Colonic mucosa (tissue), 4 donors: ENCODE data around the gene SYNDIG1. TPM values are rescaled to one million over a fixed set of nuclear protein-coding genes. Genes with fewer than 3 reads are reported as not detected.

Source experiments
- DNase-seq: peaks from one replicate; pipeline ENCODE4 v3.0.0-alpha.2; 2020
- H3K27ac ChIP-seq: fragments of 200-600 bp; one replicate; pipeline ENCODE4 v1.8.0; 2021
- H3K27me3 ChIP-seq: fragments of 200-600 bp; one replicate; pipeline ENCODE4 v1.8.0; 2021
- H3K36me3 ChIP-seq: fragments of 200-600 bp; one replicate; pipeline ENCODE4 v1.8.0; 2021
- H3K4me1 ChIP-seq: fragments of 200-600 bp; one replicate; pipeline ENCODE4 v1.8.0; 2021; ENCODE audit warnings: mild to moderate bottlenecking
- H3K4me3 ChIP-seq: fragments of 200-600 bp; one replicate; pipeline ENCODE4 v1.8.0; 2021
- H3K9ac ChIP-seq, 2 donors: one replicate each; pipeline ENCODE4 v1.7.0; 2013; ENCODE audit warnings: control low read depth in 2 of 2, low read depth in 2 of 2, low read length in 2 of 2
- H3K9me3 ChIP-seq: fragments of 200-600 bp; one replicate; pipeline ENCODE4 v1.8.0; 2021
- intact Hi-C: fragments of 100-400 bp; cut with DNase I; formaldehyde crosslinking; loops from one replicate; pipeline ENCODE4 v1.14.1; 2022
- total RNA-seq, 2 donors: library from RNA; stranded (reverse); fragmentation: NEBNext Ultra II Directional in 1 of 2; extraction: Animal tissue kit (Norgen Biotek cat#: 25700) in 1 of 2; gene quantifications; one replicate each; pipeline ENCODE4 v1.2.1, GENCODE V29; 2021
- TF ChIP-seq, protein P1 (sequence below): fragments of 200-600 bp; IDR thresholded peaks from one replicate; pipeline ENCODE4 v1.8.0; 2022; ENCODE audit warnings: antibody characterized with exemption, mild to moderate bottlenecking
- donor health status: healthy.
- donor health status: DM: no; HTN: no; CAD: no.
- donor health status: DM: no; HTN: no; CAD: no.

Gene SYNDIG1
- total RNA-seq, 2 donors from 2014 or later, result 0.10 to 0.19 TPM

GRCh38 chr20:24665741-24666191 lies 196.3 kb downstream of the SYNDIG1 start:
- DNase-seq, result no peak
- H3K9ac ChIP-seq, result no peak overlapping the region
- no peaks in the 10 kb centered on the region for H3K4me1 ChIP-seq
- H3K9me3 ChIP-seq, result no peaks in the 10 kb centered on the region
- intact Hi-C loops, result no loop called here
- TF ChIP-seq, protein P1, sequence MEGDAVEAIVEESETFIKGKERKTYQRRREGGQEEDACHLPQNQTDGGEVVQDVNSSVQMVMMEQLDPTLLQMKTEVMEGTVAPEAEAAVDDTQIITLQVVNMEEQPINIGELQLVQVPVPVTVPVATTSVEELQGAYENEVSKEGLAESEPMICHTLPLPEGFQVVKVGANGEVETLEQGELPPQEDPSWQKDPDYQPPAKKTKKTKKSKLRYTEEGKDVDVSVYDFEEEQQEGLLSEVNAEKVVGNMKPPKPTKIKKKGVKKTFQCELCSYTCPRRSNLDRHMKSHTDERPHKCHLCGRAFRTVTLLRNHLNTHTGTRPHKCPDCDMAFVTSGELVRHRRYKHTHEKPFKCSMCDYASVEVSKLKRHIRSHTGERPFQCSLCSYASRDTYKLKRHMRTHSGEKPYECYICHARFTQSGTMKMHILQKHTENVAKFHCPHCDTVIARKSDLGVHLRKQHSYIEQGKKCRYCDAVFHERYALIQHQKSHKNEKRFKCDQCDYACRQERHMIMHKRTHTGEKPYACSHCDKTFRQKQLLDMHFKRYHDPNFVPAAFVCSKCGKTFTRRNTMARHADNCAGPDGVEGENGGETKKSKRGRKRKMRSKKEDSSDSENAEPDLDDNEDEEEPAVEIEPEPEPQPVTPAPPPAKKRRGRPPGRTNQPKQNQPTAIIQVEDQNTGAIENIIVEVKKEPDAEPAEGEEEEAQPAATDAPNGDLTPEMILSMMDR, result no peak
- no peaks in the 10 kb centered on the region for H3K36me3 ChIP-seq
- H3K27ac ChIP-seq, result no peak overlapping the region
- H3K27me3 ChIP-seq, result no peaks in the 10 kb centered on the region
- H3K4me3 ChIP-seq, result no peak overlapping the region

- Histone ChIP-seq H3K36me3 (no peaks in the 10 kb centered on the region), H3K9ac (no peak overlapping the region), H3K9me3 (no peaks in the 10 kb centered on the region), H3K4me1 (no peaks in the 10 kb centered on the region), H3K4me3 (no peak overlapping the region), H3K27ac (no peak overlapping the region), H3K27me3 (no peaks in the 10 kb centered on the region)
- intact Hi-C loops, result no loop called here
- no peak for DNase-seq
- TF ChIP-seq, protein P1, result no peak
Observed at GRCh38 chr20:24667689-24668383, 198.4 kb downstream of the SYNDIG1 start.

DNA sequence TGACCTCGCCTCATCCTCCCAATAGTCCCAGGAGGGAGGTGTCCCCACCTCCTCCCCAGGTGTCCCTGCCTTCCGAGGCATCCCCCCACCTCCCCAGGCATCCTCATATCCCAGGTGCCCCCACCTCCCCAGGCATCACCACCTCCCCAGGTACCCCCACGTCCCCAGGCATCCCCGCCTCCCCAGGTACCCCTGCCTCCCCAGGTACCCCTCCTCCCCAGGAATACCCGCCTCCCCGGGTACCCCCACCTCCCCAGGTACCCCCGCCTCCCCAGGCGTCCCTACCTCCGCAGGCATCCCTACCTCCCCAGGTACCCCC lies 198.9 kb downstream of the SYNDIG1 start:
- no peak overlapping the region for H3K27ac ChIP-seq
- no peaks in the 10 kb centered on the region for H3K4me1 ChIP-seq
- intact Hi-C loops, result no loop called here
- H3K4me3 ChIP-seq, result no peak overlapping the region
- no peaks in the 10 kb centered on the region for H3K36me3 ChIP-seq
- no peaks in the 10 kb centered on the region for H3K27me3 ChIP-seq
- no peak overlapping the region for H3K9ac ChIP-seq
- TF ChIP-seq, protein P1, result no peak
- no peaks in the 10 kb centered on the region for H3K9me3 ChIP-seq
- DNase-seq, result no peak

GRCh38 chr20:24668791-24669190 lies 199.4 kb downstream of the SYNDIG1 start:
- no peak overlapping the region for H3K4me3 ChIP-seq
- no peaks in the 10 kb centered on the region for H3K27me3 ChIP-seq
- no peak for DNase-seq
- intact Hi-C loops, result no loop called here
- H3K9me3 ChIP-seq, result no peaks in the 10 kb centered on the region
- TF ChIP-seq, protein P1, result no peak
- no peaks in the 10 kb centered on the region for H3K4me1 ChIP-seq
- H3K27ac ChIP-seq, result no peak overlapping the region
- no peak overlapping the region for H3K9ac ChIP-seq
- H3K36me3 ChIP-seq, result no peaks in the 10 kb centered on the region

DNA sequence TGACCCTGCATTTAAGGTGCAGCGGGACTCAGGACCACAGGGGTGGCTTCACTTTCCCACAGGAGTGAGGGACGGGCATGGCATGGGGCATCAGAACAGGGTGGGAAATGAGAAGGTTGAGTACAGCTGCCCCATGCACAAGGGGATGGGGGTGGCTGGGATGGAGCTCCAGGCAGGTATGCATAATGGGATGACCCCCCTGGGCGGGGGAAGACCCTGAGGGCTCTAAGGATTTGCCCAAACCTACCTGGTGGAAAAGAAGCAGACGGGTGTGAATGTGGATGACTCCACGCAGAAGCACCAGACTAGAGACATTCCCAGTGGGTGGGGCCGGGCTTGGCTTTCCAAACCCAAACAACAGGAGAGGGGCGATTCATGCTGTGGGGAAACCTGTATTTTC lies 200.3 kb downstream of the SYNDIG1 start:
- TF ChIP-seq, protein P1, result no peak
- Histone ChIP-seq H3K27ac (no peak overlapping the region), H3K36me3 (no peaks in the 10 kb centered on the region), H3K4me3 (no peak overlapping the region), H3K4me1 (no peaks in the 10 kb centered on the region), H3K9me3 (no peaks in the 10 kb centered on the region), H3K9ac (no peak overlapping the region), H3K27me3 (no peaks in the 10 kb centered on the region)
- no peak for DNase-seq
- intact Hi-C loops, result no loop called here
